Lower leg skin (tissue), 3 donors: ENCODE measurements around the gene NOD2.

Source experiments
- CTCF ChIP-seq, 3 donors: fragments of 450-650 bp; IDR thresholded peaks; one replicate each; pipeline ENCODE4 v1.5.1; 2016; ENCODE audit warnings: antibody characterized with exemption in 3 of 3, mild to moderate bottlenecking in 3 of 3, moderate library complexity in 2 of 3
- POLR2A ChIP-seq, 2 donors: fragments of 450-650 bp; IDR thresholded peaks; one replicate each; pipeline ENCODE4 v1.6.1; 2016 to 2017; ENCODE audit warnings: antibody characterized with exemption in 2 of 2, mild to moderate bottlenecking in 1 of 2, moderate library complexity in 1 of 2

- no peak for TF ChIP-seq CTCF (IDR thresholded peaks at IDR 0.05)
- TF ChIP-seq POLR2A (IDR thresholded peaks at IDR 0.05) = no peak
Measured at GRCh38 chr16:50767197-50767596, 73.8 kb downstream of the NOD2 start.
